Nephron progenitor cell (in vitro differentiated cells): ENCODE data around the gene FIG4.
"Not testable (repeated sequence)": the region's sequence is repeated elsewhere in the genome, so short reads cannot be mapped to it uniquely, and the experiment has no call there.

Source experiments
- DNase-seq: peaks from one replicate; pipeline ENCODE4 v3.0.0; 2021
- H3K27ac Mint-ChIP-seq: 2 replicates; pipeline ENCODE4 v1.8.0; 2021; ENCODE audit warnings: mild to moderate bottlenecking, moderate library complexity, mixed read lengths
- H3K27me3 Mint-ChIP-seq: 2 replicates; pipeline ENCODE4 v1.8.0; 2021; ENCODE audit warnings: mild to moderate bottlenecking, low read depth, mixed read lengths; ENCODE audit not compliant: poor library complexity
- H3K36me3 Mint-ChIP-seq: 2 replicates; pipeline ENCODE4 v1.8.0; 2021; ENCODE audit warnings: low read depth, mixed read lengths
- H3K4me1 Mint-ChIP-seq: 2 replicates; pipeline ENCODE4 v1.8.0; 2021; ENCODE audit warnings: mixed read lengths
- H3K4me3 Mint-ChIP-seq: 2 replicates; pipeline ENCODE4 v1.8.0; 2021; ENCODE audit warnings: mild to moderate bottlenecking, moderate library complexity, mixed read lengths
- H3K9me3 Mint-ChIP-seq: 2 replicates; pipeline ENCODE4 v1.8.0; 2021; ENCODE audit warnings: mild to moderate bottlenecking, moderate library complexity, mixed read lengths
- TF ChIP-seq, protein P1 (sequence below): fragments of 200-600 bp; sonication (generic); IDR thresholded peaks from 2 replicates; pipeline ENCODE4 v1.5.0; 2021; ENCODE audit warnings: antibody characterized with exemption

FIG4 gene

DNA sequence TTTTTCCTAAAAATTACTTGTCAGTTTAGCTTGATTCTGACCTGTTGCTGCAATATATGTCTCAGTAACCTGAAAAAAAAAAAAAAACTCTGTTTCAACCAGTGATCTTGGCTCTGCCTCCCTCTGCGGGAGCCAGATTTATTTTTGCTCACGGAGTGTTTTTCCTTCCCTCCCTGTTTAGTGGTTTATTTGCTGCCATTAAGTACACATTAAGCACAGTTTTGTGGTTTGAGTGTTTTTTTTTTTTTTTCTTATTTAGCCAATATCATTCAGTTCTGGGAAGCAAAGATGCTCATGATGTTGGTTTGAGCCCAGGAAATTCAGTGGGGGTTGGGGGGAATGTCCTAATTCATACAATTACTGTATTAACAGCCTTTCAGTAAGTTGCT, 176.9 kb downstream of the FIG4 start:
- no peak for DNase-seq
- H3K36me3 Mint-ChIP-seq, result no peaks in the 10 kb centered on the region
- peaks cover 4% of the 10 kb centered on the region for H3K27me3 Mint-ChIP-seq
- peaks cover 4% of the 10 kb centered on the region for H3K9me3 Mint-ChIP-seq
- no peak overlapping the region for H3K4me3 Mint-ChIP-seq
- H3K4me1 Mint-ChIP-seq, result peaks cover 44% of the 10 kb centered on the region
- TF ChIP-seq, protein P1, sequence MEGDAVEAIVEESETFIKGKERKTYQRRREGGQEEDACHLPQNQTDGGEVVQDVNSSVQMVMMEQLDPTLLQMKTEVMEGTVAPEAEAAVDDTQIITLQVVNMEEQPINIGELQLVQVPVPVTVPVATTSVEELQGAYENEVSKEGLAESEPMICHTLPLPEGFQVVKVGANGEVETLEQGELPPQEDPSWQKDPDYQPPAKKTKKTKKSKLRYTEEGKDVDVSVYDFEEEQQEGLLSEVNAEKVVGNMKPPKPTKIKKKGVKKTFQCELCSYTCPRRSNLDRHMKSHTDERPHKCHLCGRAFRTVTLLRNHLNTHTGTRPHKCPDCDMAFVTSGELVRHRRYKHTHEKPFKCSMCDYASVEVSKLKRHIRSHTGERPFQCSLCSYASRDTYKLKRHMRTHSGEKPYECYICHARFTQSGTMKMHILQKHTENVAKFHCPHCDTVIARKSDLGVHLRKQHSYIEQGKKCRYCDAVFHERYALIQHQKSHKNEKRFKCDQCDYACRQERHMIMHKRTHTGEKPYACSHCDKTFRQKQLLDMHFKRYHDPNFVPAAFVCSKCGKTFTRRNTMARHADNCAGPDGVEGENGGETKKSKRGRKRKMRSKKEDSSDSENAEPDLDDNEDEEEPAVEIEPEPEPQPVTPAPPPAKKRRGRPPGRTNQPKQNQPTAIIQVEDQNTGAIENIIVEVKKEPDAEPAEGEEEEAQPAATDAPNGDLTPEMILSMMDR, result no peak
- H3K27ac Mint-ChIP-seq, result peak overlapping the region; percentile 57

- H3K27me3 Mint-ChIP-seq, H3K9me3 Mint-ChIP-seq, H3K27ac Mint-ChIP-seq, H3K4me3 Mint-ChIP-seq, H3K36me3 Mint-ChIP-seq, DNase-seq: not testable (repeated sequence)
- peaks cover 47% of the 10 kb centered on the region for H3K4me1 Mint-ChIP-seq
These were observed 178.4 kb downstream of the FIG4 start for GRCh38 chr6:109869398-109870088.

GRCh38 chr6:109870089-109870410, 179.0 kb downstream of the FIG4 start:
- Mint-ChIP-seq H3K27me3 (peaks cover 4% of the 10 kb centered on the region), H3K36me3 (no peaks in the 10 kb centered on the region), H3K4me3 (no peak overlapping the region), H3K4me1 (peaks cover 48% of the 10 kb centered on the region), H3K9me3 (no peaks in the 10 kb centered on the region), H3K27ac (no peak overlapping the region)
- TF ChIP-seq, protein P1, result no peak
- DNase-seq, result no peak

DNA sequence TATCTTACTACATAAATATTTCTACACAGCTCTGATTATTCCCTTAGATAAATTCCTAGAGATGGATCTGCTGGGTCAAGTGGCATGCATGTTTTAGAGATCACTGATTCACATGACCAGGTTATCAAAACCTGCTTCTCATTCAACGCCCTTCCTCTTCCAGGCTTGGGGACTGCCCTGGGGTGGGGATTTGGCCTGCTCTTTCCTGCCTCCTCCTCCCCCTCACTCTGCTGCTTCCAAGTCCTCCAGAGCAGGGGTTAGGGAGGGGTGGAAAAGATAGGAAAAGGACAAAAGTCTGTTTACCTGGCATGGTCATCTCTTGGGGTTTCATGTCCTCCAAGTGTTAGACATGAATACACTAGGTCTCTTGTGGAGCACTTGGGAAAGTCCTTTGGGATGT, 181.5 kb downstream of the FIG4 start:
- H3K4me1 Mint-ChIP-seq, result peaks cover 55% of the 10 kb centered on the region
- H3K27me3 Mint-ChIP-seq, result no peaks in the 10 kb centered on the region
- H3K27ac Mint-ChIP-seq, result no peak overlapping the region
- H3K36me3 Mint-ChIP-seq, result no peaks in the 10 kb centered on the region
- peaks cover 13% of the 10 kb centered on the region for H3K9me3 Mint-ChIP-seq
- DNase-seq, result no peak
- TF ChIP-seq, protein P1, result no peak
- H3K4me3 Mint-ChIP-seq, result no peak overlapping the region

GRCh38 chr6:109872968-109873545, 182.0 kb downstream of the FIG4 start:
- Mint-ChIP-seq H3K27me3 (no peaks in the 10 kb centered on the region), H3K4me1 (peaks cover 55% of the 10 kb centered on the region), H3K9me3 (peaks cover 18% of the 10 kb centered on the region), H3K4me3 (no peak overlapping the region), H3K27ac (no peak overlapping the region), H3K36me3 (no peaks in the 10 kb centered on the region)
- TF ChIP-seq, protein P1, result no peak
- no peak for DNase-seq

- H3K36me3 Mint-ChIP-seq, result no peaks in the 10 kb centered on the region
- no peak overlapping the region for H3K4me3 Mint-ChIP-seq
- no peak for DNase-seq
- H3K27me3 Mint-ChIP-seq, result no peaks in the 10 kb centered on the region
- H3K27ac Mint-ChIP-seq, result no peak overlapping the region
- TF ChIP-seq, protein P1, result no peak
- H3K4me1 Mint-ChIP-seq, result peaks cover 61% of the 10 kb centered on the region
- peaks cover 19% of the 10 kb centered on the region for H3K9me3 Mint-ChIP-seq
These were observed 183.0 kb downstream of the FIG4 start for GRCh38 chr6:109874086-109874485.
